ENCODE results near the gene SLX9. TPM values are rescaled to one million over a fixed set of nuclear protein-coding genes. Genes with fewer than 3 reads are reported as not detected.

Gene SLX9
- total RNA-seq, 6 experiments from 2014 or later: 15.0 to 27.9 (median 17.1) TPM

DNA sequence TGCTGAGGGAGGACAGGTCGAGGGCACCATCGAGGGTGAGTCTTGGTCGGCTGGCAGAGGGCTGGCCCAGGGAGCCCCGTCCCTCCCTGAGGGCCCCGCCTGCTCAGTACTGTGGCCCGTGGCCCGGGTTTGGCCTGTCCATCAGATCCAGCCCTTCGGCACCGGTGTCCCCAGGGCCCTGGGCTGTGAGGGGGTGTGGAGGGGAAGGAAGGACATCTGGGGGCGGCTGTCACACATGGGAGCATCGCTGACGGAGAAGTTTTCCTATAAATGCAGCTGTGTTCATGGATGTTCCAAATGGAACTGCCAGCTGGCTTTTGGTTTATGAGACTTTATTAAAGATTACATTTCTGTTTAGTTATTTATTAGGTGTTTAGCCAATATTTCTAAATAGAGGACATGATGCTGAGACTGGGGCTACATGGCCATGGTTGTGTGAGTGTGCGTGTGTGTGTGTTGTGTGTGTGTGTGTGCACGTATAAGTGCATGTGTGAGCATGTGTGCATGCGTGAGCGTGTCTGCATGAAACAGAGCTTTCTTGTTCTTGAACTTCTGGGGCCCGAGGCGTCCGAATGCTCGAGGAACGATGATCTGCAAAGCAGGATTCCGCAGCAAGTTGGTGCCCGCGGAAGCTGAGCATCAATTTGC lies 54.3 kb downstream of the SLX9 start:
- no peaks in the 10 kb centered on the region for H3K27me3 ChIP-seq
- H3K36me3 ChIP-seq: no peaks in the 10 kb centered on the region
- H3K4me1 ChIP-seq: no peaks in the 10 kb centered on the region
- H3K27ac ChIP-seq: no peak overlapping the region
- WGBS (ENCODE audit: insufficient coverage, low coverage, low lambda C conversion rate, missing lambda C conversion rate): 87% methylated on average over 16 of the region's 24 CpGs
- intact Hi-C loops (cut with DNase I): no loop called here
- no peaks in the 10 kb centered on the region for H3K9me3 ChIP-seq
- ATAC-seq (no peak), DNase-seq (peak in 1 of 3 donors; percentile 55)
- H3K4me3 ChIP-seq: no peak overlapping the region
- TF ChIP-seq, protein P1, sequence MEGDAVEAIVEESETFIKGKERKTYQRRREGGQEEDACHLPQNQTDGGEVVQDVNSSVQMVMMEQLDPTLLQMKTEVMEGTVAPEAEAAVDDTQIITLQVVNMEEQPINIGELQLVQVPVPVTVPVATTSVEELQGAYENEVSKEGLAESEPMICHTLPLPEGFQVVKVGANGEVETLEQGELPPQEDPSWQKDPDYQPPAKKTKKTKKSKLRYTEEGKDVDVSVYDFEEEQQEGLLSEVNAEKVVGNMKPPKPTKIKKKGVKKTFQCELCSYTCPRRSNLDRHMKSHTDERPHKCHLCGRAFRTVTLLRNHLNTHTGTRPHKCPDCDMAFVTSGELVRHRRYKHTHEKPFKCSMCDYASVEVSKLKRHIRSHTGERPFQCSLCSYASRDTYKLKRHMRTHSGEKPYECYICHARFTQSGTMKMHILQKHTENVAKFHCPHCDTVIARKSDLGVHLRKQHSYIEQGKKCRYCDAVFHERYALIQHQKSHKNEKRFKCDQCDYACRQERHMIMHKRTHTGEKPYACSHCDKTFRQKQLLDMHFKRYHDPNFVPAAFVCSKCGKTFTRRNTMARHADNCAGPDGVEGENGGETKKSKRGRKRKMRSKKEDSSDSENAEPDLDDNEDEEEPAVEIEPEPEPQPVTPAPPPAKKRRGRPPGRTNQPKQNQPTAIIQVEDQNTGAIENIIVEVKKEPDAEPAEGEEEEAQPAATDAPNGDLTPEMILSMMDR (IDR thresholded peaks at IDR 0.05): no peak
- TF ChIP-seq POLR2A (IDR thresholded peaks at IDR 0.05): no peak

DNA sequence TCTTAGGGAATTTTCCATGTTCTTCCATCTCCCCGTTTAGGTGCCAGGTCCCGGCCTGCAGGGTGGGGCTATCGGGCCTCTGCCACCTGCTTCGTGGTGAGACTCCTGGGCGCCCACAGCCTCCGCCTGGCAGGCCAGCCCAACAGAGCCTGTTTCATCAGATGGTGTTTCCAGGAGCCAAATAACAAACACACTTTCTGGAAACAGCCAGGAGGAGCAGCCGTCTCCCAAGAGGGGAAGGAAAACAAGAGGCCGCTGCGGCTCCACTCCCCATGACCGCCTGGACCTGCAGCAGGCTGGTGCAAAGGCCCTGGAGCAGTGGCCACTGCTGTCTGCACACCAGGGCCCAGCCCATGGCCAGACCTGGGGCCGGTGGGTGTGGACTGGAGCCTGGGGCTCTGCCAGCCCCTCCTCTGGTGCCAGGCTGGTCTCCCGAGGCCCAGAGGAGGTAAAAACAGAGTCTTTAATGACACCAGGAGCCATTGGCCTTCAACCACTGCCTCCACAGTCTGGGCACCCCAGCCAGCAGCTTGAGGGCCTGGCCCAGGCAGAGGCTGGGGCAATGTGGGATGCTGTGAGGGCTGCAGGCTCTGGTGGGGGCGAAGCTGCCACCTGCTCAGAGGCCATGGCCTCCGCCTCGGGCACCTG lies 55.0 kb downstream of the SLX9 start:
- intact Hi-C loops (cut with DNase I): no loop called here
- no peaks in the 10 kb centered on the region for H3K4me1 ChIP-seq
- no peak overlapping the region for H3K27ac ChIP-seq
- DNase-seq: no peak
- no peaks in the 10 kb centered on the region for H3K27me3 ChIP-seq
- no peak overlapping the region for H3K4me3 ChIP-seq
- no peak for ATAC-seq
- no peaks in the 10 kb centered on the region for H3K36me3 ChIP-seq
- H3K9me3 ChIP-seq: no peaks in the 10 kb centered on the region
- TF ChIP-seq POLR2A (IDR thresholded peaks at IDR 0.05): no peak
- TF ChIP-seq, protein P1 (IDR thresholded peaks at IDR 0.05): no peak
- WGBS (ENCODE audit: insufficient coverage, low coverage, low lambda C conversion rate, missing lambda C conversion rate): 87% methylated on average over 3 of the region's 15 CpGs

DNA sequence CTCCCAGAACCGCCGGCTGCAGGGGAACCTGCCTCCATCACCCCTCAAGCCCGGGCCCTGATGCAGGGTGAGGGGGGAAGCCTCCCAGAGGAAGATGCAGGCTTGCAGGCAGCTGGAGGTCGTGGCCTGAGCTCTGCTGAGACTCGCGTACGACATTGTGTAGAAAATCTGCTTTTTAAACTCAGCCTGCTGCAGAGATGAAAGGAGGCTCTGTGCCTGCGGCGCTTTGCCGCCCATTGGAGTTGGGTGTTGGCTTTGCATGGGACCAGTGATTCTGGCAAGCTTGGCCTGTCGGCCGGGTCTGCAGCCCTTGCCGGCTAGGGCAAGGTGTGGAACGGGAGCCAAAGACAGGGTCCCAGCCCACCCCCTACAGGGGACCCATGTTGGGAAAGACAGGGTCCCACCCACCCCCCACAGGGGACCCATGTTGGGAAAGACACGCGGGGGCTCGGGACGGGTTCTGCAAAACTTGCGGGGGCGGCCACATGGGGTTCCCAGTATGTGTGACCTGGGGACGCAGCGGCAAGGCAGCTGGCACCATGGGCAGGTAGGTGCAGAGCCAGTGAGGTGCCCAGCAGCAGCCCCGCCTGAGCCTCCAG lies 55.6 kb downstream of the SLX9 start:
- intact Hi-C loops (cut with DNase I): no loop called here
- TF ChIP-seq POLR2A (IDR thresholded peaks at IDR 0.05): no peak
- TF ChIP-seq, protein P1 (IDR thresholded peaks at IDR 0.05): no peak
- Histone ChIP-seq H3K27ac (no peak overlapping the region), H3K27me3 (no peaks in the 10 kb centered on the region), H3K4me3 (no peak overlapping the region), H3K36me3 (no peaks in the 10 kb centered on the region), H3K4me1 (no peaks in the 10 kb centered on the region), H3K9me3 (no peaks in the 10 kb centered on the region)
- WGBS (ENCODE audit: insufficient coverage, low coverage, low lambda C conversion rate, missing lambda C conversion rate): 100% methylated on average over 2 of the region's 23 CpGs
- DNase-seq: peak in 1 of 3 donors; percentile 45
- ATAC-seq: no peak

DNA sequence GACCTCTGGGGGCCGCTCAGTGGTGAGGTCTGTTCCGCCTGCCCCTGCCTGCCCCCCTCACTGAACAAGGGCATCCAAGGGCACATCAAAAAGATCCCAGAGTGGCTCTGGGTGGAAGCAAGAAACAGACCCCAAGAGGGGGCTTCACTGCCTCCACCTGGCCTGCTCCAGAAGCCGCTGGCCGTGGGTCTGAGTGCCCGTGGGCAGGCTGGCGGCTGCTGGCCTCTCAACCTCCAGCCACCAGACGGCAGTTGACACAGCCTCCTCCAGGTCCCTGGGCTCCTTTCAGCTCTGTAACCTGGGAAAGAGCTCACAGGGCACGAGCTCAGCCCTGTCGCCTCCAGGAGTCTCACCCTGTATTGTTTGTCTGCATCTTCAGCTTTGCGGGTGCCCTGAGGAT lies 56.3 kb downstream of the SLX9 start:
- WGBS (ENCODE audit: insufficient coverage, low coverage, low lambda C conversion rate, missing lambda C conversion rate): 60% methylated on average over 1 of the region's 10 CpGs
- Histone ChIP-seq H3K4me1 (no peaks in the 10 kb centered on the region), H3K27ac (no peak overlapping the region), H3K9me3 (no peaks in the 10 kb centered on the region), H3K36me3 (no peaks in the 10 kb centered on the region), H3K4me3 (no peak overlapping the region), H3K27me3 (no peaks in the 10 kb centered on the region)
- intact Hi-C loops (cut with DNase I): no loop called here
- TF ChIP-seq POLR2A (IDR thresholded peaks at IDR 0.05): no peak
- TF ChIP-seq, protein P1 (IDR thresholded peaks at IDR 0.05): no peak
- ATAC-seq (no peak), DNase-seq (no peak)

All from right lobe of liver (tissue), 6 donors.